ENCODE data around the gene DIAPH1.

The DIAPH1 gene

DNA sequence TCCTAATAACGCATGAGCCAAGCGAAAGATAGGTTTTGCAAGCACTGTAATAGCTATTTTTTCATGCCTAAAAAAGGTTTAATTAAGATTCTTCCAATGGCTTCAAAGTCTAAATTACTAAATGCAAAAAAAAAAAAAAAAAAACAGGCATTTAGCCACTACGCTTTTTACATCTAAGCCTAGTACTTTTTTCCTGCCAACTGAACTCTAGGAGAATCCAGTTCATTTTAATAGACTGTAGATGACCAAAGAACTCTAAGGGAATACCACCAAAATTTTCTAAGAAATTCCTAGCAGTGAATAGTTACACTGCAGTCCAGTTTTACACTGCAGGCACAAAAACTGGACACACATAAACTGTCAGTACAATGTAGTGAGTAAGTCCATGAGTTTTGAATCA lies 9.8 kb downstream of the DIAPH1 start:
- DNase-seq: no peak

- DNase-seq: no peak
These were observed 10.2 kb downstream of the DIAPH1 start for GRCh38 chr5:141608557-141608956.

DNA sequence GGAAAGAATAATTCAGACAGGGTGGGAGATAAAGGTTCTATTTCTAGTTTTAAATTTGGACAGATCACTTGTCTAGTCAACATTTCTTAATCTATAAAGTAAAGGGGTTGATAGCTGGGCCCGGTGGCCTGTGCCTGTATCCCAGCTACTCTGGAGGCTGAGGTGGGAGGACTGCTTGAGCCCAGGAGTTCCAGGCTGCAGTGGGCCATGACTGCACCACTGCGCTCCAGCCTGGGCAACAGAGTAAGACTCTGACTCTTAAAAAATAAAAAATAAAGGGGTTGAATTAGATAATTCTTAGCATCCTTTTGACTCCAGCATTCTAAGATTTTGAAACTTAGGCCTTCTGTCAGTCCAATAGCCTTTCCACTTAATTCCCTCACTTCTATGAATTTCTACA lies 10.8 kb downstream of the DIAPH1 start:
- no peak for DNase-seq

DNA sequence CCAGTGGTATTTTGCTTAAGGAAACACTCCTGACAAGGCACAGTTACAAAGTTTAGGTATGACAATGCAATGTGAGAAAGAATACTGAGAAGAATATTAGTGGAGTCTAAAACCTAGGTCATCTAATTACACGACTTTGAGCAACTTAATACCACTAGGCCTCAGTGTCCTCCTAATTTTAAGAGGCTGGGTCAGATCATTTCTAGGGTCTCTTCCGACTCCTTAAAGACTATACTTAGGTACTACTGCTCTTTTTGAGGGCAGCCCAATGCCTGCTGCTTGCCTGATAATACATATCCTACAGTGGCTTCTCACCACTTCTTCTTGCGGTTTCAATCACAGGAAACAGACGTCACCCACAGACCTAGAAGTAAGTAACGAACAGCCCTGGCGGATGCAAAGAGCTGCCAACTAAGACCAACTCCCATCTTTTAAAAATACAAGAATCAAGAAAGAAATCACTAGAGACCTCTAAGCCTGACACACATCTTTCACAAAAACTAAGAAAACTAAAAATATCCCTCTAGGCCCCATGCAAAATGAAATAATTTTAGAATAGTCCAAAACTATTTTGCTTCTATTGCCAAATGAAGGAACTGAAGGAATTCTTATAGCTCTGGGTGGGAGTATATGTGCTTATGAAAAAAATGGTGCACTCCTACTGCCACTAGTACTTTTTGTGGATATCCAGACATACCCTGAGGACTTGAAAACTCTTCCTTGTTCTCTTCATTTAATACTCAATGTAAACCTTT lies 13.1 kb downstream of the DIAPH1 start:
- DNase-seq: no peak

GRCh38 chr5:141603923-141604717 lies 14.7 kb downstream of the DIAPH1 start:
- DNase-seq: no peak

DNA sequence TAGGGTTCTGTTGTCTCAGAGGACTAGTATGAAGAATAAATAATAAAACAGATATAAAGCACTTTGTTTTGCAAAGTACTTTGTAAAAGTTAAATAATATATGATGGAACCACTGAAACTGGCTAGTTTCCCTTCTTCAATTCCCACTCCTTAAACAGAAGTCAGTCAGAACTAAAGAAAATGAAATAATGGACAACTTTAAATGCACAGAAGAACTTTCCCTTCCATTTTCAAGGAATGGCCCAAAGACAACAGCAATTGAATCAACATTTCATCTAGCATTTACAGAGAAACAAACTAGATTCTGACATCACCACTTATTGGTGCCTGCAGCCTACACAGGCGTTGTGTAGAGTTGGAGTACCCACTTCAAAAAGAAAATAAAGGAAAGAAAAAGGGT lies 16.2 kb downstream of the DIAPH1 start:
- no peak for DNase-seq

- no peak for DNase-seq
These were observed 20.1 kb downstream of the DIAPH1 start for GRCh38 chr5:141598391-141599345.

- DNase-seq: no peak
These were observed 21.0 kb downstream of the DIAPH1 start for GRCh38 chr5:141597814-141598213.

GRCh38 chr5:141597394-141597793 lies 21.4 kb downstream of the DIAPH1 start:
- no peak for DNase-seq

GRCh38 chr5:141596867-141597266 lies 21.9 kb downstream of the DIAPH1 start:
- no peak for DNase-seq

DNA sequence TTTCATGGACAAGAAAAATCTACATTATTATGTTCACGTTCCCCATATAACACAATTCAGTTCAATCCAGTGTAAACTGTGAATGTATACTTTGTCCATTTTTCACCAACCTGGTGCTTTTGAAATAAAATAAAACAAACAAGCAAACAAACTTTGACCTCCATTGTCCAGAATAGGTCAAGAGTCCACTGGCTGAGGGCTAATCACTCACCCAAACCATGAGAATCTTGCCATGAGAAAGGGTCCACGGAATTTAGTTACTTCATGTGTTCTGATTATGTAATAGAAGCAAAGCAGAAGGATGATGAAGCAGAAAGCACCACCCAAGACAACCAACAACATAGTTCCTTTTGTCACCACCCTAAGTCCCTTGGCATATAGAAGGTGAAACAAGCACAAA lies 28.7 kb downstream of the DIAPH1 start:
- no peak for DNase-seq

DNA sequence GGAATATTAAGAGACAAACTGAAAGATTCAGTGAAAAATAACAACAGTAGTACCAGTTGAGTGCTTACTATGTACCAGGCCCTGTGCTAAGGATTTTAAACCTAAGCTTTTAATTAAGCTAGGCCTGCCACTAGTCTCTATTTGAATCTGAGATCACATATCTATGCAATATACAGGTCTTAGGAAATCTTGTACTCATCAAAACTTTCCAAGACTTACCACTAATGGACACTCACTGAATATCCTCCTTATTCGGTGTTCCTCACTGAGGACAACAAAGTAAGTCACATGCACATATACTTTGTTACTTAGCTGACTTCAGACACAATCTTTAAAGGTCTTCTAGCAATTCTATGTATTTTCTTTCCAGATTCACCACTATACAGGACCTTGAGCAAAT lies 32.6 kb downstream of the DIAPH1 start:
- no peak for DNase-seq

DNA sequence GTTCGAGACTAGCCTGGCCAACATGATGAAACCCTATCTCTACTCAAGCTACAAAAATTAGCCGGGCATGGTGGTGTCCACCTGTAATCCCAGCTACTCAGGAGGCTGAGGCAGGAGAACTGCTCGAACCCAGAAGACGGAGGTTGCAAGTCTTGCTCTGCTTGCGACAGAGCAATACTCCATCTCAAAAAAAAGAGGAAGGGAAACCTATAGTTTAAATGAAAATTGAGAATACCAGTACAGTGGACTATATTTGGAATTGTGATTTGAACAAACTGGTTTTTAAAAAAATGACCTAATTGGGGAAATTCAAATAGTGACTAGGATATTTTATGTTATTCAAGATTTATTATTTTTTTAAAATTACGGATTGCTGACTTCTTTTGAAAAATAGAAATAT lies 33.2 kb downstream of the DIAPH1 start:
- DNase-seq: no peak

GRCh38 chr5:141574122-141574510 lies 44.7 kb downstream of the DIAPH1 start:
- no peak for DNase-seq

- no peak for DNase-seq
These were observed 45.2 kb downstream of the DIAPH1 start for GRCh38 chr5:141573489-141574121.

- no peak for DNase-seq
These were observed 48.1 kb downstream of the DIAPH1 start for GRCh38 chr5:141570655-141571054.

DNA sequence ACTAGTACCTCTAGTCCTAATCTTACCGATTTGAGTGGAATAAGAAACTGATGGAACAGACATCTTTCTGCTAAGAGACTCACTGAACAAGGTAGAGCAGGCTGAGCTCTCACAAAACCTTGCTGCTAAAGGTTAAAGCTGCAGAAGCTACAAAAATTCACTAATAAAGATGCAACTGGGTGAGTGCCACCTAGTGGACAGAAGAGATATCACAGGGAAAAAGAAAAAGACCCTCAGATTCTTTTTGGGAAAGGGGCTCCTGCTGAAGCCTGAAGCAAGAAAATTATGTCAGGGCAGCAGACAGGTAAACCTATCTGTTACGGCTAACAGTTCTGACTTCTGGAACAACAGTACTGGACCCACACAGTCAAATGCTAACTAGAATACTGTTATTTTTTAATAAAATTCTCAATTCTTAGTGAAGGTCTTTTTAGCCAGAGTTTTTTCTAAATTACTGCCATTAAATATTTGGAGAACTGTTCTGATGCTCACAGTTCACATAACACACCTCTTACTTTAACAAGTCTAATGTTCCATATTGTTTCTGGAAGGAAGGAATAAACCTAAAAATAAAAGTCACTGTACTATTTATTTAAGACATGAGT lies 51.2 kb downstream of the DIAPH1 start:
- no peak for DNase-seq

DNA sequence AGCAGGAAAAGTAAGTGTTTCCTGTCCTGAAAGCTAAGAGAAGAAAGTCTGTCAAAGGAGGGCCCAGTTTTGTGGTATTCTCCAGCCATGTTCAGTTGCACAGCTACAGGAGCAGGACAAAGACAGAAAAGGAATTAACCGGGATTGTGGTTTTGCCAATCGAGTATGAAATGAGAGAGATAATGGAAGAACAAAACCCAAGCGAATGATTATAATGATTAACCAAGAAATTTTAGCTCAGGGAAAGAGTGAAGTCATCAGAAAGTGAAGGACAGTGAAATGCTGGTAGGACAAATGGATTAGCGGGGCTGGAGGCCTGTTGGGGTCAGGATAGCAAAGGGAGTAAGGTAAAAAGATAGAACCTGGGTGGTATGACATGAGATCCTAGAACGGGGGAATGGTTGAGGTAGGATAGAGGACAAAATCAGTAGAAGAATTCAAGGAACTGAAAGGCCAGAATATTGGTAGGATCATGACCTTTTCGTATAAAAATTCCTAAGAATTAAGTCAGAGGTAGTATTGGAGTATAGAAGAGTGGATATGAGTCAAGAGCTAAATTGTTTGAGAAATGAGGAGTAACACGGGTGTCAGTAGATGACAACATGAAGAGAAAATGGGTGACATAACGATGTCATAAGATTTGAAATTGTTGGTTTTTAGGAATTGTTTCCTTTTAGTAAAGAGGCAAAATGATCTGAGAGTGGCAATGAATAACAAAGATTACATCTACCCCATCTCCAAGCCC lies 52.8 kb downstream of the DIAPH1 start:
- DNase-seq: no peak

GRCh38 chr5:141564216-141564692 lies 54.5 kb downstream of the DIAPH1 start:
- peak; percentile 78 for DNase-seq

- DNase-seq: peak; percentile 93
These were observed 57.9 kb downstream of the DIAPH1 start for GRCh38 chr5:141560725-141561483.

- DNase-seq: peak; percentile 62
These were observed 58.6 kb downstream of the DIAPH1 start for GRCh38 chr5:141560151-141560550.
